Measurements from ENCODE around the gene FRYL. TPM values are rescaled to one million over a fixed set of nuclear protein-coding genes. Genes with fewer than 3 reads are reported as not detected.
"Not testable (repeated sequence)": the region's sequence is repeated elsewhere in the genome, so short reads cannot be mapped to it uniquely, and the experiment has no call there.

FRYL gene
- total RNA-seq, 1 donor from 2014 or later: 172 TPM

DNA sequence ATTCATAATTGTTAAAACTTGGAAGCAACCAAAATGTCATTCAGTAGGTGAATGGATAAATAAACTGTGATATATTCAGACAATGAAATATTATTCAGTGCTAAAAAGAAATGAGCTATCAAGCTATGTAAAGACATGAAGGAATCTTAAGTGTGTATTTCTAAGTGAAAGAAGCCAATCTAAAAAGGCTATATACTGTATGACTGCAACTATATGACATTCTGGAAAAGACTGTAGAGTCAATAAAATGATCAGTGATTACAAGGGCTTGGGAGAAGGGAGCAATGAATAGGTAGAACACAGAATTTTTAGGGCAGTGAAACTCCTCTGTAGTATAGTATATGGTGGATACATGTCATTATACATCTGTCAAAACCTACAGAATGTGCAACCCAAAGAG lies 139.9 kb downstream of the FRYL start:
- intact Hi-C loops (cut with DNase I): no loop called here
- DNase-seq (ENCODE audit: low spot score) (no peak), ATAC-seq (no peak)

DNA sequence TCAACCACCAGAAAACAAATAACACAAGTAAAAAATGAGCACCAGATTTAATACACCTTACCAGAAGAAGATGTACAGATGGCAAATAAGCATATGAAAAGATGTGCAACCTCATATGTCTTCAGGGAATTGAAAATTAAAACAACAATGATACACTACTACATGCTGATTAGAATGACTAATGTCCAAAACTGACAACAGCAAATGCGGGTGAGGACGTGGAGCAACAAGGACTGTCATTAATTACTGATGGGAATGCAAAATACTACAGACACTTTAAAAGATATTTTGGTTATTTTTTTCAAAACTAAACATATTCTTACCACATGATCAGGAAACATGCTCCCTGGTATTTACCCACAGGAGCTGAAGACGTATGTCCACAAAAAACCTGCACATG lies 140.3 kb downstream of the FRYL start:
- intact Hi-C loops (cut with DNase I): no loop called here
- DNase-seq (ENCODE audit: low spot score) (no peak), ATAC-seq (no peak)

DNA sequence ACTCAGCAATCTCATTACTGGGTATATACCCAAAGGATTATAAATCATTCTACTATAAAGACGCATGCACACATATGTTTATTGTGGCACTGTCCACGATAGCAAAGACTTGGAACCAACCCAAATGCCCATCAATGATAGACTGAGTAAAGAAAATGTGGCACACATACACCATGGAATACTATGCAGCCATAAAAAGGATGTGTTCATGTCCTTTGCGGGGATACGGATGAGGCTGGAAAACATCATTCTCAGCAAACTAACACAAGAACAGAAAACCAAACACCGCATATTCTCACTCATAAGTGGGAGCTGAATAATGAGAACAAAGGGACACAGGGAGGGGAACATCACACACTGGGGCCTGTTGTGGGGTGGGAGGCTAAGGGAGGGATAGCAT lies 141.5 kb downstream of the FRYL start:
- intact Hi-C loops (cut with DNase I); ATAC-seq; DNase-seq (ENCODE audit: low spot score): not testable (repeated sequence)

DNA sequence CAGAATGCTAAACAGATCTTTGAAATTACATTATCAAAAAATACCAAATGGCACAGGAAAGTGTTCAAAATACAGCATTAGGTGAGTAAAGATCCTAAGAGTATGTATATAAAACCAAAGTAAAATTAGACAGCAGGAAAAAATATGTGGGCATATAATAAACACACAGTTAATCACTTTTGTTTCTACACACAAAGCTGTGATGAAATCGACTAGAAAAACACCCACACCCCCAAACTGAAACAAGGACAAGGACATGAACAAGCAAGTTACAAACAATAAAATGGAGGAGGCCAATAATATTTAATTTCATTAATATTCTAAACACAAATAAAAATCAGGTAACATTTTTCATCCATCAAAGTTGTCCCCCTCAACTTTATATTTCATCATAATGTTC lies 143.2 kb downstream of the FRYL start:
- intact Hi-C loops (cut with DNase I): no loop called here
- DNase-seq (ENCODE audit: low spot score) (no peak), ATAC-seq (no peak)

DNA sequence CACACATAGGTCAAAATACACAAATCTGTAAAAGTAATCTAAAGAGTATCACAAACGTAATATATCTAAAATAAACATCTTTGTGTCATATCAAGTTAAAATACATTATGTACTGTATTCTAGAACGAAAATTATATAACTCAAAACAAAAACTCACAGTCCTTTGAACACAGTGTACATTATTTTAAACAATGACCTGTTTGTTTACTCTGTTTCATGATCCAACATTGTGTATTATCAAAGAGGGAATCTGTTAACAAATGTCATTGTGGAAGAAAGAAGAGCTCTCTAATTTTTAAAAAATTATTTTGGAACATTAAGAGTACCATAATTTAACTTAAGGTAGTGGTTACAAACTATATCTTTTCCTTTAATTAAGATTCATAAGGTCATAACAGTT lies 144.1 kb downstream of the FRYL start:
- no peak for ATAC-seq

DNA sequence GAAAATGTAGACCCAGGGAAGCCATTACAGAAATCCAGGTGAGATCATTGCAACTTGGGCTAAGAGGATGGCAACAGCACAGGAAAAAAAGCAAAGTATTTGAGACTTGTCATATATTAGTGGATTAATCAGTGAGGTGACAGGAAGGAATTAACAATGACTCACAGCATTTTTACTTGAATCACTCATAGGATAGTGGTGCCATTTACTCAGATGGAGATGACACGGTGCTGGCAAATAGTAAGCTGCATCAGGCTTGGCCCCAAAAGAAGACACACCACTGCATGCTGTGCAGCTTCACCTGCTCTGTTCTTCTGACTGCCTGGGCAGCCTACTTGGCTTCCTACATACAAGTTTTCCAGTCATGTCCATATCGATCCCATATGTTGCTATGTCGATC lies 144.8 kb downstream of the FRYL start:
- no peak for ATAC-seq
- intact Hi-C loops (cut with DNase I): no loop called here

More for the DNA sequence above, 144.1 kb downstream of the FRYL start:
- intact Hi-C loops (cut with DNase I): no loop called here
- DNase-seq (ENCODE audit: low spot score): no peak

DNA sequence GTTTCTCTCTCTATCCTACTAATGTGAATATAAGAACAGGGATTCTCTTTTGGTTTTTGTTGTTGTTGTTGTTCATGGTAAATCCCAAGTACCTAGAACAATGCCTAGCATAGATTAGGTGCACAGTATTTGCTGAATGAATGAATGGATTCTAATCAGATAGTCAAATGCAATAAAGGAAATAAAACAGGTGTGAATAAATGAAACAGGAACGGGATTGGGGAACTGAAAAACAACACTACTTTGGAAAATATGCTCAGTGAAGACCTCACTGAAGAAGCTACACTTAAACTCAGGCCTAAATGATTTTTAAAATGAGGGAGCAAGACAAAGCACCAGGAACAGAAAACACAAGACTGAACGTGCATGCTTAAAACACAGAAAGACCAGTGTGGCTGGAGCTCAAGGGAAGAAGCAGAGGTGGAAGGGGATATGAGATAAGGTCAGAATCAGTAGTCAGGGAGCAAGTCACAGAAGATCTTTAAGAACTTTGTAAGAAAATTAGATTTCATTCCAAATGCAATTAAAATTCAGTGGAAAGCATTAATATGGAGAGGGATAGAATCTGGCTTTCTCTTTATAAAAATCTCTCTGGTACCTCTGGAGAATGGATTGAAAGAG lies 145.3 kb downstream of the FRYL start:
- intact Hi-C loops (cut with DNase I): no loop called here
- ATAC-seq (no peak), DNase-seq (ENCODE audit: low spot score) (no peak)

More for the DNA sequence above, 144.8 kb downstream of the FRYL start:
- no peak for DNase-seq (ENCODE audit: low spot score)

DNA sequence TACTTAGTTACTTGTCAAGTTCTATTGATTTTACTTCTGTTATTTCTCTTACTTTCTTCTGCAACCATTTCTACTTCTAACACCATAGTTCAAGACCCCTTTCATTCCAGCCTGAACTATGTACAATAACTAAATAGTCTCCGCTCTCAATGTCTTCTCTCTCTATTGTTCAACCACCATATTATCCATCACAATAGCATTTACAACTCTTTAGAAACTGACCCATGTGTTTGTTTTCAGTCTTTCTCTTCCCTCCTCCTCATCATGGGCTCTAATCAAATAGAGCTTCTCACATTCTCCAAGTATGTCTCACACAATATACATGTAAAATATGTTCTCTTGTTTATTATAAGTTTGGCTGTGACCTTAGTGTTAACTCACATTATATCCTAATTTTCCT lies 146.4 kb downstream of the FRYL start:
- no peak for ATAC-seq
- intact Hi-C loops (cut with DNase I): no loop called here
- no peak for DNase-seq (ENCODE audit: low spot score)

DNA sequence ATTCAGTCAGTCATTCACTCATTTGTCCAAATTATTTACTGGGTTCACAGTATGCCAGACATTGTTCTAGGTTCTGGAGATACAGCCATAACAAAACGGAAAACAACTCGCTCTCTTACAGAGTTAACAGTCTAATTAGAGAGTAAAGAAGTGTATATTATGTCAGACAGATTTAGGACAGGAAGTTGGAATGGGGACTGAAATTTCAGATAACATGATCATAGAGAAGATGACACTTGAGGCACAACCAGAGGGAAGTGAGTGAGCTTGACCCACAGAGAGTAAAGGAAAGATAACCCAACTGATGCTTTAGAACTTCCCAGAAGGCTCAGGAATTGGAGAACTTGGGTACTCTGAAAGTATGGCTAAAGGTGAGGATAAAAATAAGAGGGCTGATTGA lies 150.6 kb downstream of the FRYL start:
- DNase-seq (ENCODE audit: low spot score) (no peak), ATAC-seq (no peak)
- intact Hi-C loops (cut with DNase I): no loop called here

DNA sequence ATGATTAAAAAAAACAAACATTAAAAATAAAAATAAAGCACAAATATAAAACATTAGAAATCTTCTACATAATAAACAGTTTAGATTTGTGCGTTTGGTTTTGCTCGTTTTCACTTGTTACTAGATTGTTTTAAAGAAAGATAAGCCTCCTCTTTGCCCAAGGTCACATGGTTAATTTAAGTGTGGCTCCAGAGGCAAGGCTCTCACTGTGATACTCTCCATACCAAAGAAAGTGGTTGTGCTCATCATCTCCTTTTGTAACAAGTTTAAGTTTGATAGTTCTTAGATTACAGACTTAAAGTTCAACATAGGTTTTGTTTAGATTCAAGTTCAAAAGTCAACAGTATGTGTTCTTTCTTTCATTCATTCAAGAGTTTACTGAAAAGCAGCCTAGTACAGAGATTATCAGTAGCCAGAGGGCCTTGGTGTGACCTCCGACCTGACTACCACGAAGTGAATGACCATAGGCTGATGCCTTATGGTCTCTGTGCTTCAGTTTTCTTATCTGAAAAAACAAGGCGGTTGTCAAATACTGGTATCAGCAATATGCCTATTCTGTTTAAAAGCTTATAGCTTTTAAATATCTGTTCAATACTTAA lies 156.8 kb downstream of the FRYL start:
- DNase-seq (ENCODE audit: low spot score) (no peak), ATAC-seq (no peak)
- intact Hi-C loops (cut with DNase I): no loop called here

DNA sequence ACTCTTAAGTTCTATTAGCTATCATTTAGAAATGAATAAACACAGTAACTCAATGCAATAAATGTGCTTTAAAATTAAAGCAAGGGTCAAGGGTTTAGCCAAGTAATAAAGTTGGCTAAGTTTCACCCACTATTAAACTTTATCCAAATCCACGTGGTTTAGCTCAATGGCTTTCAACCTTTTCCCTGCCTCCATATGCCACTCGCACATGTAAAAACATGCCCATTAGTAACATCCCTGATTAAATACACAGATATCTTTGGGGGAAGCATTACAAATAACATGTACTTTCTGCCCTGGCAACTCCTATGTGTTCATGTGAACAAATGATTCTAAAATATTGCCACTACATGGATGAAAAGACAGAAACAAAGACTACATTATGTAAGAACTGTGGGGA lies 159.2 kb downstream of the FRYL start:
- intact Hi-C loops (cut with DNase I): no loop called here
- DNase-seq (ENCODE audit: low spot score) (no peak), ATAC-seq (no peak)

DNA sequence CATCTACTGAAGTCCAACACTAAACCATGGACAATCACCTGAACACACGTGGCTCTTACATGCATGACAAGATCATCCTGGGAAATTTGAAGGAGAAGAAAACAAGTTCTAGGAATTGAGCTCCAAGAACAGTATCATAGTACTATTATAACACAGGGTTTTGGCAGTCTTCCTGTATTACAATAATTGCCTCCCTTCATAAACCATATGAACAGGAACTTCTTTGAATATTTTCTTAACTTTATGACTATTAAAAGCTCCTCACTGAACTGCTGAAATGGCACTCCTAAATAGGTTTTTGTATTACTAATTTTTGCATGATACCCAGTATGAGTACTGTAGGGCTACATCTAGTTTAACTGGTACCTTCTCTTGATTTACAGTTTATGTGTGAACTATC lies 160.0 kb downstream of the FRYL start:
- ATAC-seq (no peak), DNase-seq (ENCODE audit: low spot score) (no peak)
- intact Hi-C loops (cut with DNase I): no loop called here

DNA sequence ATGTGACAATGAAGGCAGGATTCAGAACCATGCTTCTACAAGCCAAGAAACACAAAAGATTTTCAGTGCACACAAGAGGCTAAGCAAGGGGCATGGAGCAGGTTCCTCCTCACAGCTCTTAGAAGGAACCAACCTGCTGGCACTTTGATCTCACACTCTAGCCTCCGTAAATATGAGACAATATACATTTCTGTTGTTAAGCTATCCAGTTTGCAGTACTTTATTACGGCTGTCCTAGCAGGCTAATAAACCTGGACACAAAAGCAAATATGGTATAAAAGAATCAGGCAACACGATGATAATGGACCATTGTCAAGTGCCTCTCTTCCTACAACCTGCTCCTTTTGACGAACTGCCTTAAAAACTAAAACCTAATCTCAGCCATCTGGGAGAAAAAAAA lies 175.6 kb downstream of the FRYL start:
- intact Hi-C loops (cut with DNase I): no loop called here
- ATAC-seq (no peak), DNase-seq (ENCODE audit: low spot score) (no peak)

DNA sequence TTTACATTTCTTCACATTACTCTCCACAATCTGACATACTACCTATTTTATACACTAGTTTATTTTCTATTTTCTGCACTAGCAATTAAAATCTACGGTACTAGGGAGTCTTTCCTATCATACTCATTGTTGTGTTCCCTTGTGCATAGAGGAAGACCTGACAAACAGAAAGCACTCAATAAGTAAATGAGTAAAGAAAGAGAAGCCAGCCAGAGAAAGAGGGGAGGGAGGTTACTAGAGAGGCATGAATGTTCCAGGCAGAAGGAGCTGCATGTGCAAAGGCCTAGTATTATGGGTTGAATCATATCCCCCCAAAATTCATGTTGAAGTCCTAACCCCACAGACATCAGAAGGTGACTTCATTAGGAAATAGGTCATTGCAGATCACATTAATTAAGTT lies 176.0 kb downstream of the FRYL start:
- no peak for DNase-seq (ENCODE audit: low spot score)
- ATAC-seq: no peak
- intact Hi-C loops (cut with DNase I): no loop called here

DNA sequence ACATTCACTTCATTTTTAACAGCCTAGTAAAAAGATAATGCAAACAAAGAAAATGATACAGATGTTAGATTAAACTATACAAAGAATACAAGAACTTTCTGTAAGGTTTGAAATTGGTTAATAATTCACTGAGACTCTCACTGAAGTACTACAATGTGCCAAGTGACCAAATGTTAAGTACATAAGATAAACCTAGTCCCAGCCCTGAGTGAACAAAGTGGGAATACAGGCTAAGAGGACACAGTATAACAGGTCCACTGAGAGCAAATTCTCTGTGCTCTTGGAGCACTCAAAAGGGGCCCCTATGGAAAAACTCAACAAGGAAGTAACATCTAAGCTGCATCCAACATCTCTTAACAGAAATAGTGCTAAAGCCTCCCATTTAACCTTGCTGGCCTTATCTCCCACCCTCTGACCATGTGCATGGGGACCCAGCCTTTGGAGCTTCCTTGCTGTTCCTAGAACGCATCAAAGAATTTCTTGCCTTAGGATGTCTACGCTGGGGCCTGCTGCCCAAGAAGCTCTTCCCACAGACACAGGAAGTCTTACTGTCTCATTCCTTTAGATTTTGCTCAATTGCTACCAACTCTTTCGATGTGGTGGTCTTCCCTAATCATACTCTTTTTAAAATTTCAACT lies 176.6 kb downstream of the FRYL start:
- intact Hi-C loops (cut with DNase I): no loop called here
- ATAC-seq (no peak), DNase-seq (ENCODE audit: low spot score) (no peak)

DNA sequence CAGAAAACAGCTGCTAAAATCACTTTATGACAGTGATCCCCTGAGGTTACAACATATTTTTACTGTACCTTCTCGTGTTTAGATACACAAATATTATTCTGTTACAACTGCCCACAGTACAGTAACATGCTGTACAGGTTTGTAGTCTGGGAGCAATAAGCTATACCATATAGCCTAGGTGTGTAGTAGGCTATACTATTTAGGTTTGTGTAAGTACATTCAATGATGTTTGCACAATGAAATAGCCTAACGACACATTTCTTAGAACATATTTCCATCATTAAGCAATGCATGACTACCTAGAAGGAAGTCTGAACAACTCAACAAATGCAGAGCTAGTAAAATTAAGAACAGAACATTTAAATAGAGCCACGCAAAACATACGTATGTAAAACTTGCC lies 177.3 kb downstream of the FRYL start:
- intact Hi-C loops (cut with DNase I): no loop called here
- no peak for DNase-seq (ENCODE audit: low spot score)
- ATAC-seq: no peak

DNA sequence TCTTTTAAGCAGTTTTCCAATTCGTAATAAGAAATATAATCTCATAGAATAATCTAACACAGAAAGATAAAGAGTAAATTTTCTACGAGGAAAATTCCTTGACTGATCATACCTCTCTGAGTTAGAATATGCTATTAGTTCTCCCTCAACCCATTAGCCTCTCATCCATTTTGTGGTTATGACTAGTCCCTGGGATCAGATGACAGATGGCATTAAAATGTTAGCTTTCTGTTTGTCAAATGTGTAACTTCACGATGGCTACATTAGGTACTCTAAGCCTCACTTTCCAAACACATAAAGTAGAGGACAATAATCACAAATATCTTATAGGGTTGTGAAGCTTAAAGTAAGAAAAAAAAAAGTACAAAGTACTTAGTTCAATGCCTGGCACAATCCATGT lies 177.9 kb downstream of the FRYL start:
- intact Hi-C loops (cut with DNase I): no loop called here
- ATAC-seq (no peak), DNase-seq (ENCODE audit: low spot score) (no peak)

DNA sequence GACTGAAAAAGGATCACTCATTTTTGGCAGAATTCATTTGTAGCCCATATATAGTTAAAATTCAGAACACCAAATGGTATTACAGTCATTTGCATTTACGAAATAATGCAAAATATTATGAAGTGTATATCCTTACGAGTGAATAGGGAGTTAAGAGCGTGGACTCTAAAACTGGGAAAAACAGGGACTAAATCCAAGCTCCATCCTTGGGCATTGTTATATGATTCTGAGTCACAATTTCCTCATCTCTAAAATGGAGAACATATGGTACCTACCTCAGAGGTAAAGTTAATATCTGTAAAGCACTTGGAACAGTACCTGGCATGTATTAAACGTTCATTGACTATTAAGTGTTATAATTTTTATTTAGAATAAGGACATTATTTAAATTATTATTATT lies 183.7 kb downstream of the FRYL start:
- no peak for DNase-seq (ENCODE audit: low spot score)
- no peak for ATAC-seq
- intact Hi-C loops (cut with DNase I): no loop called here

DNA sequence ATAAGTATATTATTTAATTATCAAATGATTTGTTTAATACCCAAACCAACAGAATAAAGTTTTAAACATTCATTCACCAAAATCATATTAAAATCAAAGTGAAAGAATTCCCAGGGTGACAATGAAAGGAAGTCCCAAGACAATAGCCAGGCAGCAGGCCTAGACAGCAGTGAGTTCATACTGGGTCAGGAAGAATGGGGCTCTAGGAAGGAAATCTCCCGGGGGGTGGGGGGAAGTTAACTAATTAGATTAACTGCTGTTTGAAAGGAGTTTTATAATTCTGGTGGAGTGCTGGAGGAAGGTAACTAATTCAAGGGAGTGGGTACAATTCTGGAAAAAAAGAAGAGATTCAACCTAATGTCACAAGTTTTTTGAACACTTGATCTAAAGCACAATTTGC lies 185.9 kb downstream of the FRYL start:
- ATAC-seq (no peak), DNase-seq (ENCODE audit: low spot score) (no peak)
- intact Hi-C loops (cut with DNase I): loop anchor here (2.0 kb wide), 1 partner anchor 63 kb away; no protein-coding TSS in a partner anchor

DNA sequence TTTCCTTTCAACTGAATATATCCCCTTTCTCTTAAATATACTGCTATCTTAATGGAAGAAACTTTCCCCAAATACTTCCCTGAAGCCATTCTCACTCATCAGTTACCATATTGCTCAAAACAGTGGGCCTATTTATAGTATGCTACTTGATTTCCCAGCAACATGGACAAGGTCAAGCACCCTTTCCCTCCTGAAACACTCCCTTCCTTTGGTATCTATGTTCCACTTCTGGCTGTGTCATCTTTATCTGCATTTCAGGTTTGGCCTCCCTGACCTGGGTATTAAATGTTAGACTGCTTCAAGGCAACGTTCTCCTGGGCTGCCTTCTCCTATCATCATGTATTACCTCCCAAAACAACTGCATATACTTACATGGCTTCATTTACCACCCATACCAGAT lies 188.7 kb downstream of the FRYL start:
- intact Hi-C loops (cut with DNase I): no loop called here
- no peak for DNase-seq (ENCODE audit: low spot score)
- no peak for ATAC-seq

DNA sequence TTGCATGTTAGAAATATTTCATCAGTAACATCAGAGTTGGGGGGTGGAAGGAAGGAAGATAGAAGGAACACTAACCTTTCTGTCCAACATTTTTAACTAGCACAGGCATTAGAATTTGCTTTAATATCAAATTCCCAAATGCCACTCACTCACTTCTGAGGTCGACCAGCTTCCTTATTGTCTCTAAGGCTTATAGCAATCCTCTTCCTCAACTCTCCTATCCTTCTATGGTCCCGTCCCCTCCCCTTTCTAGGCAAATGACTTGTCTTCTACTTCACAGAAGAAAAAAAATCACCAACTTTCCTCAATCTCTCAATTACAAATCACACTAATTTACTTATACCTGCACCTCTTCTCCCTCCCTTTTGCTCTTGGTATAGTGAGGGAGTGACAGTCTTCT lies 189.2 kb downstream of the FRYL start:
- intact Hi-C loops (cut with DNase I): no loop called here
- DNase-seq (ENCODE audit: low spot score): no peak
- ATAC-seq: no peak

All from sciatic nerve (tissue), 2 donors.